K562 (cell line): ENCODE measurements around the gene HYOU1. TPM values are rescaled to one million over a fixed set of nuclear protein-coding genes. Genes with fewer than 3 reads are reported as not detected.

Experiments
- COPS2 ChIP-seq: fragments of 450-650 bp; conservative IDR thresholded peaks from 2 replicates; pipeline ENCODE4 v1.6.1; 2016; ENCODE audit warnings: mild to moderate bottlenecking, moderate library complexity
- ETV6 ChIP-seq, 3 experiments: fragments of 150-350 bp in 1 of 3; sonication (generic) in 1 of 3; formaldehyde crosslinking in 1 of 3; IDR thresholded peaks; 2 replicates each; pipeline versions ENCODE4 v1.6.1 to v1.8.0; 2014 to 2022; ENCODE audit warnings: borderline replicate concordance in 2 of 3, low read depth in 2 of 3, antibody characterized with exemption in 1 of 3, low read length in 1 of 3, mild to moderate bottlenecking in 1 of 3, missing genetic modification reagents in 1 of 3
- IRF9 ChIP-seq: fragments of 450-650 bp; IDR thresholded peaks from 2 replicates; pipeline ENCODE4 v1.6.1; 2016; ENCODE audit warnings: missing biosample characterization, missing genetic modification characterization
- KDM1A ChIP-seq, 2 experiments: fragments of 450-650 bp; IDR thresholded peaks; 2 replicates each; pipeline ENCODE4 v1.6.1; 2016; ENCODE audit warnings: mild to moderate bottlenecking in 2 of 2
- KDM2B ChIP-seq: fragments of 250-450 bp; sonication (Bioruptor Pico); IDR thresholded peaks from 2 replicates; pipeline ENCODE4 v1.8.0; 2021; ENCODE audit warnings: mild to moderate bottlenecking, moderate library complexity
- KDM5B ChIP-seq: fragments of 200-600 bp; sonication (generic); IDR thresholded peaks from 2 replicates; pipeline ENCODE4 v1.6.1; 2012; ENCODE audit warnings: low read depth, mild to moderate bottlenecking, moderate library complexity, low read length, control low read depth, inconsistent platforms; ENCODE audit not compliant: insufficient replicate concordance
- MXI1 ChIP-seq: IDR thresholded peaks from 2 replicates; pipeline ENCODE4 v1.6.1; 2011; ENCODE audit warnings: low read depth, mild to moderate bottlenecking, improper control_type of control experiment, low read length
- PHF8 ChIP-seq: fragments of 200-600 bp; sonication (generic); IDR thresholded peaks from 2 replicates; pipeline ENCODE4 v1.6.1; 2012; ENCODE audit warnings: mixed run types, mild to moderate bottlenecking, inconsistent platforms, low read length, moderate library complexity, borderline replicate concordance
- PYGO2 ChIP-seq: fragments of 450-650 bp; IDR thresholded peaks from 2 replicates; pipeline ENCODE4 v1.6.1; 2016; ENCODE audit warnings: mild to moderate bottlenecking, missing genetic modification characterization, moderate library complexity, missing compliant biosample characterization
- SLC30A9 ChIP-seq: fragments of 250-450 bp; sonication (Bioruptor Pico); IDR thresholded peaks from 2 replicates; pipeline ENCODE4 v1.8.0; 2022; ENCODE audit warnings: mild to moderate bottlenecking, moderate library complexity
- VEZF1 ChIP-seq: fragments of 200-800 bp; sonication (Bioruptor generic); IDR thresholded peaks from 2 replicates; pipeline ENCODE4 v1.6.1; 2017; ENCODE audit warnings: missing genetic modification characterization, missing compliant biosample characterization
- YY1 ChIP-seq, 3 experiments: IDR thresholded peaks; 2 replicates each; pipeline ENCODE4 v1.6.1; 2011; ENCODE audit warnings: low read length in 2 of 3, mild to moderate bottlenecking in 2 of 3, moderate library complexity in 2 of 3, borderline replicate concordance in 1 of 3, control low read depth in 1 of 3, low read depth in 1 of 3; ENCODE audit not compliant: insufficient read depth in 3 of 3, insufficient replicate concordance in 2 of 3, control insufficient read depth in 1 of 3, insufficient read length in 1 of 3; ENCODE audit errors: extremely low read depth in 1 of 3
- ZBTB7A ChIP-seq: IDR thresholded peaks from 2 replicates; pipeline ENCODE4 v1.6.1; 2011; ENCODE audit warnings: low read depth, mild to moderate bottlenecking, low read length, moderate library complexity, borderline replicate concordance; ENCODE audit not compliant: control insufficient read depth
- ZNF12 ChIP-seq: sonication (generic); formaldehyde crosslinking; IDR thresholded peaks from 2 replicates; pipeline ENCODE4 v1.4.0; 2020; ENCODE audit warnings: mild to moderate bottlenecking, missing genetic modification reagents
- ZNF277 ChIP-seq: fragments of 250-450 bp; sonication (Bioruptor Pico); IDR thresholded peaks from 2 replicates; pipeline ENCODE4 v1.8.0; 2022; ENCODE audit warnings: inconsistent platforms, mild to moderate bottlenecking, moderate library complexity, borderline replicate concordance
- ZNF445 ChIP-seq: fragments of 250-450 bp; sonication (Bioruptor Pico); IDR thresholded peaks from 2 replicates; pipeline ENCODE4 v1.4.0; 2020; ENCODE audit warnings: low read depth, mild to moderate bottlenecking, moderate library complexity
- polyA plus RNA-seq, 8 experiments: library from polyadenylated mRNA; depleted of rRNA in 4 of 8; stranded (reverse) in 5 of 8; unstranded in 3 of 8; fragments of >200 nt; fragmentation: Nextera tagmentation in 2 of 8; fragmentation: Illumina TruSeq in 1 of 8; extraction: Ambion mirVana in 2 of 8; extraction: Trizol in 1 of 8; gene quantifications; 2 replicates each; pipeline versions ENCODE4 v1.2.1 to v1.2.3, GENCODE V29; 2011 to 2014; ENCODE audit warnings: inconsistent platforms in 1 of 8, missing spikeins in 1 of 8
- total RNA-seq, 7 experiments: library from RNA; depleted of rRNA in 6 of 7; stranded (reverse); fragments of >200 nt in 6 of 7; fragmentation: Illumina TruSeq in 2 of 7; extraction: Trizol in 2 of 7; gene quantifications; 2 replicates each; pipeline versions ENCODE4 v1.2.1 to v1.2.3, GENCODE V29; 2011 to 2021; ENCODE audit warnings: low replicate concordance in 1 of 7
- TF ChIP-seq, protein P1 (sequence below): fragments of 450-650 bp; IDR thresholded peaks from 2 replicates; pipeline ENCODE4 v1.6.1; 2016; ENCODE audit warnings: borderline replicate concordance

The HYOU1 gene
- total and polyA plus RNA-seq, 9 of the 15 experiments (the other 6 are each of a cell fraction or from before 2014, with no cell fraction given), result 19.5 to 197 (median 128) TPM

GRCh38 chr11:119100994-119101758, 44.2 kb upstream of the HYOU1 start (continued):
- TF ChIP-seq, protein P1, sequence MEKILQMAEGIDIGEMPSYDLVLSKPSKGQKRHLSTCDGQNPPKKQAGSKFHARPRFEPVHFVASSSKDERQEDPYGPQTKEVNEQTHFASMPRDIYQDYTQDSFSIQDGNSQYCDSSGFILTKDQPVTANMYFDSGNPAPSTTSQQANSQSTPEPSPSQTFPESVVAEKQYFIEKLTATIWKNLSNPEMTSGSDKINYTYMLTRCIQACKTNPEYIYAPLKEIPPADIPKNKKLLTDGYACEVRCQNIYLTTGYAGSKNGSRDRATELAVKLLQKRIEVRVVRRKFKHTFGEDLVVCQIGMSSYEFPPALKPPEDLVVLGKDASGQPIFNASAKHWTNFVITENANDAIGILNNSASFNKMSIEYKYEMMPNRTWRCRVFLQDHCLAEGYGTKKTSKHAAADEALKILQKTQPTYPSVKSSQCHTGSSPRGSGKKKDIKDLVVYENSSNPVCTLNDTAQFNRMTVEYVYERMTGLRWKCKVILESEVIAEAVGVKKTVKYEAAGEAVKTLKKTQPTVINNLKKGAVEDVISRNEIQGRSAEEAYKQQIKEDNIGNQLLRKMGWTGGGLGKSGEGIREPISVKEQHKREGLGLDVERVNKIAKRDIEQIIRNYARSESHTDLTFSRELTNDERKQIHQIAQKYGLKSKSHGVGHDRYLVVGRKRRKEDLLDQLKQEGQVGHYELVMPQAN, result no peak; the same call in 1 of the 2 replicates
- TF ChIP-seq ZNF277 (CRISPR knock-in tag) (no peak), KDM2B (CRISPR knock-in tag) (0 out of 2 replicates have a peak, but pooled peaks have one; percentile 7), SLC30A9 (no peak), ETV6 (IDR thresholded peaks at IDR 0.05; ENCODE audit: borderline replicate concordance in 1 of 2, low read depth in 2 of 2, low read length in 1 of 2) (no peak), ETV6 (CRISPR knock-in tag; IDR thresholded peaks at IDR 0.05; ENCODE audit: borderline replicate concordance) (0 out of 2 replicates have a peak, but pooled peaks have one; percentile 22), KDM1A (IDR thresholded peaks at IDR 0.05) (0 out of 4 replicates have a peak, but pooled peaks of 1 of the 2 experiments have one; percentile 27), ZBTB7A (peak; percentile 29; the same call in 1 of the 2 replicates), MXI1 (peak; percentile 50; the same call in 1 of the 2 replicates), YY1 (IDR thresholded peaks at IDR 0.05; ENCODE audit: borderline replicate concordance in 1 of 3, control insufficient read depth in 1 of 3, extremely low read depth in 1 of 3, insufficient read depth in 3 of 3, insufficient read length in 1 of 3, insufficient replicate concordance in 2 of 3, low read depth in 1 of 3, low read length in 2 of 3) (no peak), PYGO2 (tag) (no peak), VEZF1 (no peak), IRF9 (tag) (no peak), ZNF445 (CRISPR knock-in tag) (no peak), ZNF12 (CRISPR knock-in tag) (no peak), COPS2 (no peak), PHF8 (peak; percentile 60; the same call in 1 of the 2 replicates), KDM5B (peak; percentile 0)
